ENCODE data around the gene SLC6A11. TPM values are rescaled to one million over a fixed set of nuclear protein-coding genes. Genes with fewer than 3 reads are reported as not detected.

The SLC6A11 gene
- total RNA-seq, 1 experiment from 2014 or later = 0.85 TPM

- POLR2A ChIA-PET = no interaction called here
- H3K27ac Mint-ChIP-seq = no peak overlapping the region
- H3K36me3 Mint-ChIP-seq = no peaks in the 10 kb centered on the region
- TF ChIP-seq NR3C1 (CRISPR knock-in tag; conservative IDR thresholded peaks at IDR 0.05; ENCODE audit: low read depth) (no peak), HMGA2 (CRISPR knock-in tag; IDR thresholded peaks at IDR 0.05) (no peak), RORB (CRISPR knock-in tag; IDR thresholded peaks at IDR 0.05) (no peak)
- H3K4me3 Mint-ChIP-seq = no peak overlapping the region
- peaks cover 10% of the 10 kb centered on the region for H3K9me3 Mint-ChIP-seq
- DNase-seq (ENCODE audit: low spot score) = no peak
- CTCF ChIA-PET = interaction anchor here (0.5 to 2.2 kb wide), 3 partner anchors 14 to 131 kb away, joined by 3 to 10 read pairs (median 6); no protein-coding TSS in a partner anchor
- H3K4me1 Mint-ChIP-seq = 0 out of 2 replicates have a peak, but pooled peaks cover 2% of the 10 kb centered on the region
- ATAC-seq = no peak
- peaks cover 2% of the 10 kb centered on the region; the same call in 1 of the 2 replicates for H3K27me3 Mint-ChIP-seq (ENCODE audit: low read depth)
These were observed 112.5 kb downstream of the SLC6A11 start for GRCh38 chr3:10928407-10928960.

- no peak overlapping the region for H3K4me3 Mint-ChIP-seq
- no peaks in the 10 kb centered on the region for H3K36me3 Mint-ChIP-seq
- no peak for DNase-seq (ENCODE audit: low spot score)
- H3K27me3 Mint-ChIP-seq (ENCODE audit: low read depth) = peaks cover 2% of the 10 kb centered on the region; the same call in 1 of the 2 replicates
- ChIA-PET POLR2A (no interaction called here), CTCF (interaction anchor here (0.5 to 2.2 kb wide), 3 partner anchors 13 to 131 kb away, joined by 3 to 10 read pairs (median 6); no protein-coding TSS in a partner anchor)
- 0 out of 2 replicates have a peak, but pooled peaks cover 2% of the 10 kb centered on the region for H3K4me1 Mint-ChIP-seq
- no peak overlapping the region for H3K27ac Mint-ChIP-seq
- peaks cover 6% of the 10 kb centered on the region for H3K9me3 Mint-ChIP-seq
- TF ChIP-seq CREM (CRISPR knock-in tag; IDR thresholded peaks at IDR 0.05) (no peak), ZNF263 (CRISPR knock-in tag; IDR thresholded peaks at IDR 0.05; ENCODE audit: low read depth) (no peak)
- no peak for ATAC-seq
These were observed 113.0 kb downstream of the SLC6A11 start for GRCh38 chr3:10928961-10929471.

- no peak for ATAC-seq
- Mint-ChIP-seq H3K36me3 (no peaks in the 10 kb centered on the region), H3K27ac (no peak overlapping the region), H3K4me1 (0 out of 2 replicates have a peak, but pooled peaks cover 2% of the 10 kb centered on the region), H3K9me3 (no peaks in the 10 kb centered on the region), H3K27me3 (ENCODE audit: low read depth) (no peaks in the 10 kb centered on the region), H3K4me3 (no peak overlapping the region)
- no peak for DNase-seq (ENCODE audit: low spot score)
- ChIA-PET POLR2A (no interaction called here), CTCF (no interaction called here)
- TF ChIP-seq MXD4 (CRISPR knock-in tag; IDR thresholded peaks at IDR 0.05; ENCODE audit: borderline replicate concordance) = no peak
- no peak for TF ChIP-seq FOXJ3 (CRISPR knock-in tag; IDR thresholded peaks at IDR 0.05; ENCODE audit: borderline replicate concordance)
- no peak for TF ChIP-seq FOXP4 (CRISPR knock-in tag; IDR thresholded peaks at IDR 0.05)
- no peak for TF ChIP-seq HMGA2 (CRISPR knock-in tag; IDR thresholded peaks at IDR 0.05)
- TF ChIP-seq NR1H2 (CRISPR knock-in tag; IDR thresholded peaks at IDR 0.05) = no peak
- TF ChIP-seq CBFB (CRISPR knock-in tag; IDR thresholded peaks at IDR 0.05; ENCODE audit: low read depth) = no peak
- no peak for TF ChIP-seq AR (CRISPR knock-in tag; IDR thresholded peaks at IDR 0.05)
These were observed 114.1 kb downstream of the SLC6A11 start for GRCh38 chr3:10929978-10930665.

- ChIA-PET CTCF (no interaction called here), POLR2A (no interaction called here)
- no peaks in the 10 kb centered on the region for H3K36me3 Mint-ChIP-seq
- 0 out of 2 replicates have a peak, but pooled peaks cover 2% of the 10 kb centered on the region for H3K4me1 Mint-ChIP-seq
- ATAC-seq (no peak), DNase-seq (ENCODE audit: low spot score) (no peak)
- TF ChIP-seq PREB (CRISPR knock-in tag; IDR thresholded peaks at IDR 0.05; ENCODE audit: borderline replicate concordance) = no peak
- no peak for TF ChIP-seq CREB1 (CRISPR knock-in tag; IDR thresholded peaks at IDR 0.05)
- no peak for TF ChIP-seq IRF1 (CRISPR knock-in tag; IDR thresholded peaks at IDR 0.05)
- no peak for TF ChIP-seq ZNF138 (CRISPR knock-in tag; conservative IDR thresholded peaks at IDR 0.05)
- TF ChIP-seq PRDM15 (CRISPR knock-in tag; IDR thresholded peaks at IDR 0.05) = no peak
- TF ChIP-seq EMX1 (CRISPR knock-in tag; IDR thresholded peaks at IDR 0.05) = no peak
- TF ChIP-seq NR2C2 (CRISPR knock-in tag; IDR thresholded peaks at IDR 0.05) = no peak
- no peaks in the 10 kb centered on the region for H3K27me3 Mint-ChIP-seq (ENCODE audit: low read depth)
- H3K4me3 Mint-ChIP-seq = no peak overlapping the region
- H3K27ac Mint-ChIP-seq = no peak overlapping the region
- H3K9me3 Mint-ChIP-seq = no peaks in the 10 kb centered on the region
These were observed 114.6 kb downstream of the SLC6A11 start for GRCh38 chr3:10930666-10931040.

All from WTC11 (cell line).